Measurements from ENCODE around the gene VPS26C. TPM values are rescaled to one million over a fixed set of nuclear protein-coding genes. Genes with fewer than 3 reads are reported as not detected.
A peak's percentile ranks its signal among the peaks of the same experiment; 100 is the strongest.
"Not testable (repeated sequence)": the region's sequence is repeated elsewhere in the genome, so short reads cannot be mapped to it uniquely, and the experiment has no call there.

Gene VPS26C
- total RNA-seq, 6 experiments from 2014 or later, result 27.4 to 52.3 (median 31.3) TPM

DNA sequence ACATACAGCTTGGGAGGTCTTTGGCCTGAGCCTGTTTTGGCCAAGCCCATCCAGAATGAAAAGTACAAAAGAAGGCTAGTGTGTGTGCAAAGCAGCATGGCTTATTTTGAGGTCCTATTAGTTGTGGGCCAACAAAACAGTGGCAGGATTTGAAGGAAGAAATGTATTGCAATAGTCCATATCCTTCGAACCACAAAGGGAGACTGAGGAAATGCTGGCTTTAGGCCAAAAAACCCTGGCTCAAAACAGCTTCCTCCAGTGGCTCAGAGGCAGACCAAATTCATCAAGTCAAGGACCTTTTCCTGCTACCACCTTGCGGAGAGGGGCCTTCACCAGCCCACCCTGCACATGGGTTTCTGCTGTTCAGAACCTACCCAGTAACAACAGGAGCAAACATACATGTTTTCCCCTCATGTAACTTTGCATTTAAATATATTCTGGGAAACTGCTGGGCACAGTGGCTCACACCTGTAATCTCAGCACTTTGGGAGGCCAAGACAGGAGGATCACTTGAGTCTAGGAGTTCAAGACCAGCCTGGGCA is 43.3 kb downstream of the VPS26C start:
- no peaks in the 10 kb centered on the region for H3K9me3 ChIP-seq
- H3K36me3 ChIP-seq, result peaks cover 5 to 41% (median 12%) of the 10 kb centered on the region in 4 donors

DNA sequence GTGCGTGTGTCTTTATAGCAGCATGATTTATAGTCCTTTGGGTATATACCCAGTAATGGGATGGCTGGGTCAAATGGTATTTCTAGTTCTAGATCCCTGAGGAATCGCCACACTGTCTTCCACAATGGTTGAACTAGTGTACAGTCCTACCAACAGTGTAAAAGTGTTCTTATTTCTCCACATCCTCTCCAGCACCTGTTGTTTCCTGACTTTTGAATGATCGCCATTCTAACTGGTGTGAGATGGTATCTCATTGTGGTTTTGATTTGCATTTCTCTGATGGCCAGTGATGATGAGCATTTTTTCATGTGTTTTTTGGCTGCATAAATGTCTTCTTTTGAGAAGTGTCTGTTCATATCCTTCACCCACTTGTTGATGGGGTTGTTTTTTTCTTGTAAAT is 44.9 kb downstream of the VPS26C start:
- peaks cover 0 to 28% (median 6%) of the 10 kb centered on the region in 4 donors for H3K36me3 ChIP-seq
- intact Hi-C loops (cut with DNase I); DNase-seq; H3K27me3 ChIP-seq; H3K9me3 ChIP-seq; H3K4me3 ChIP-seq; H3K4me1 ChIP-seq; ATAC-seq; H3K27ac ChIP-seq: not testable (repeated sequence)
- WGBS (ENCODE audit: insufficient coverage, low coverage, low lambda C conversion rate, missing lambda C conversion rate), result 80% methylated on average over 1 of the region's 3 CpGs

More for the DNA sequence above, 43.3 kb downstream of the VPS26C start:
- ATAC-seq, result no peak
- DNase-seq, result no peak
- TF ChIP-seq, protein P1, sequence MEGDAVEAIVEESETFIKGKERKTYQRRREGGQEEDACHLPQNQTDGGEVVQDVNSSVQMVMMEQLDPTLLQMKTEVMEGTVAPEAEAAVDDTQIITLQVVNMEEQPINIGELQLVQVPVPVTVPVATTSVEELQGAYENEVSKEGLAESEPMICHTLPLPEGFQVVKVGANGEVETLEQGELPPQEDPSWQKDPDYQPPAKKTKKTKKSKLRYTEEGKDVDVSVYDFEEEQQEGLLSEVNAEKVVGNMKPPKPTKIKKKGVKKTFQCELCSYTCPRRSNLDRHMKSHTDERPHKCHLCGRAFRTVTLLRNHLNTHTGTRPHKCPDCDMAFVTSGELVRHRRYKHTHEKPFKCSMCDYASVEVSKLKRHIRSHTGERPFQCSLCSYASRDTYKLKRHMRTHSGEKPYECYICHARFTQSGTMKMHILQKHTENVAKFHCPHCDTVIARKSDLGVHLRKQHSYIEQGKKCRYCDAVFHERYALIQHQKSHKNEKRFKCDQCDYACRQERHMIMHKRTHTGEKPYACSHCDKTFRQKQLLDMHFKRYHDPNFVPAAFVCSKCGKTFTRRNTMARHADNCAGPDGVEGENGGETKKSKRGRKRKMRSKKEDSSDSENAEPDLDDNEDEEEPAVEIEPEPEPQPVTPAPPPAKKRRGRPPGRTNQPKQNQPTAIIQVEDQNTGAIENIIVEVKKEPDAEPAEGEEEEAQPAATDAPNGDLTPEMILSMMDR (IDR thresholded peaks at IDR 0.05), result no peak
- TF ChIP-seq POLR2A (IDR thresholded peaks at IDR 0.05), result no peak
- H3K4me1 ChIP-seq, result no peaks in the 10 kb centered on the region
- no CpG with 5 or more reads among the region's 2 CpGs for WGBS (ENCODE audit: insufficient coverage, low coverage, low lambda C conversion rate, missing lambda C conversion rate)
- no peaks in the 10 kb centered on the region for H3K27me3 ChIP-seq
- H3K4me3 ChIP-seq, result no peak overlapping the region
- intact Hi-C loops (cut with DNase I), result no loop called here
- H3K27ac ChIP-seq, result no peak overlapping the region

DNA sequence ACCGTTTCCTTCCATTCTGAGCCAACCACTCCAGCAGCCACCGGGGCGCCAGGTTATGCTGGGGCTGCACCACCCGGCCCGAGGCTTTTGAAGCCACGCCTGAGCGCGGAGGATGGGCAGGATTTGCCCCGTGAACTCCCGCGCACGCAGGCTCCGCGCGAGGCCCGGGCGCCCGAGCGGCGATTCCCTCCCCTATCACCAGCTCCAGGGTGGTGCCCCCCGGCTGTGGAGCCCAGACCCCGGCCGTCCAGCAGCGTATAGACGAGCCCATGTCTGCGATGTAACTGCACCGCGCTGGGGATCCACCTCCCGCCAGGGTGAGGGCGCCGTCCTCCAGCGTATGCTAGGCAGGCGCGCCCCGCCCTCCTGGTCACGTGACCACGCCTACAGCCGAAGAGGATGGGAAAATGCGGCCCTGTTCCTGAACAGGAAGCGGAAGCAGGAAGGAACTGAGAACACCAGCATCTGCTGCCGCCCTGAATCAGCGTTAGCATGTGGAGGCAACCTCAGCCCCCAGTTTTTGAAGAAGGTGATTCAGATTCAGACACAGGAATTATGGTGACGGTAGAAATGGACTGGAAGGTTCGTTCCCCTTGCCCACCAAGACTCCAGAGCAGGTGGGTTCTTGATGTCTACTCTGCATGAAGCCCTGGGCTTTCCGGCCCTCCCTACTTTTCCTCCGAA is 46.0 kb downstream of the VPS26C start:
- Histone ChIP-seq H3K27me3 (no peaks in the 10 kb centered on the region), H3K9me3 (no peaks in the 10 kb centered on the region), H3K36me3 (peaks cover 0 to 18% (median 3%) of the 10 kb centered on the region in 4 donors), H3K4me3 (peak overlapping the region; percentile 60 to 66 (median 65)), H3K27ac (peak overlapping the region; percentile 38 to 67 (median 55)), H3K4me1 (no peaks in the 10 kb centered on the region)
- TF ChIP-seq, protein P1 (IDR thresholded peaks at IDR 0.05), result peak in 2 of 4 donors; percentile 19 to 36
- peak; percentile 48 for TF ChIP-seq POLR2A (IDR thresholded peaks at IDR 0.05)
- intact Hi-C loops (cut with DNase I), result no loop called here
- ATAC-seq (peak; percentile 95), DNase-seq (peak; percentile 94 to 97 (median 95))
- 18% methylated on average over 3 of the region's 46 CpGs for WGBS (ENCODE audit: insufficient coverage, low coverage, low lambda C conversion rate, missing lambda C conversion rate)

DNA sequence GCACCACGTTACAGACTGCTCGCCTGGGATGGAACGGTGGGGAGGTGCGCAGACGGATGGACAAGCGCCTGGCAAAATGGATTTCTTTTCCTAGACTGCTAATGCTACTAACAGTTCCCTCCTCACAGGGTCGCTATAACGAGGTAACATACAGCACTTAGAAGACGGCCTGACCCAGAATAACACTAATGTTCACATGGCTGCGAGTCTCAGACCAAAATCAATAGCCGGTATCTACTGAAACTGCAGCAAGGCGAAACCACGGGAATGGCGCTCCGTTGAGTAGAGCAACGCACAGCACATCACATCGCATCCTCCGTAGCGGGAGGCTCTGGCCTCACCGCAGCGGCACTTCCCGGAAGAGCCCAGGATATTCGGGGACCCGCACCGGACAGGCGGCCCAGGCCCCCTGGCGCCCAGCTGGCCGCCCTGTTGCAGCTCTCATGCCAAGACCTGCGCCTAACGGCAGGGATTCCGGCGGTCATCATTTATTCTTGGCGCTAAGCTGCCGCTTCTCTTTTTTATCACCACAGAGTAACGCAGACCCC is 46.6 kb downstream of the VPS26C start:
- Histone ChIP-seq H3K27ac (peak overlapping the region; percentile 38 to 67 (median 55)), H3K4me3 (peak overlapping the region; percentile 60 to 66 (median 65)), H3K36me3 (peaks cover 0 to 16% (median under 1%) of the 10 kb centered on the region in 4 donors), H3K9me3 (no peaks in the 10 kb centered on the region), H3K4me1 (no peaks in the 10 kb centered on the region), H3K27me3 (no peaks in the 10 kb centered on the region)
- intact Hi-C loops (cut with DNase I), result no loop called here
- peak; percentile 58 to 66 (median 64) for ATAC-seq
- peak in 1 of 3 donors; percentile 44 for DNase-seq
- TF ChIP-seq, protein P1 (IDR thresholded peaks at IDR 0.05), result peak in 1 of 4 donors; percentile 14
- no peak for TF ChIP-seq POLR2A (IDR thresholded peaks at IDR 0.05)
- 6% methylated on average over 17 of the region's 35 CpGs for WGBS (ENCODE audit: insufficient coverage, low coverage, low lambda C conversion rate, missing lambda C conversion rate)

Data from right lobe of liver (tissue), 6 donors.